A172 (cell line): Measurements from ENCODE around the gene CNKSR3. TPM values are rescaled to one million over a fixed set of nuclear protein-coding genes. Genes with fewer than 3 reads are reported as not detected.

Experiments used
- DNase-seq: peaks from one replicate; pipeline ENCODE4 v3.0.0-alpha.2; 2015; ENCODE audit warnings: low spot score
- total RNA-seq: library from RNA; depleted of rRNA; stranded (reverse); fragments of >200 nt; shearing (Covaris generic); gene quantifications from 2 replicates; pipeline ENCODE4 v1.2.3, GENCODE V29; 2014

CNKSR3 gene
- total RNA-seq, 1 experiment from 2014 or later: 1.8 TPM

- DNase-seq: peak; percentile 26
These were observed 31.1 kb downstream of the CNKSR3 start for GRCh38 chr6:154479351-154479769.

- no peak for DNase-seq
These were observed 31.8 kb downstream of the CNKSR3 start for GRCh38 chr6:154478701-154479060.

- DNase-seq: no peak
These were observed 32.3 kb downstream of the CNKSR3 start for GRCh38 chr6:154478021-154478700.

- no peak for DNase-seq
These were observed 34.0 kb downstream of the CNKSR3 start for GRCh38 chr6:154476494-154476893.

- peak; percentile 87 for DNase-seq
These were observed 35.6 kb downstream of the CNKSR3 start for GRCh38 chr6:154474648-154475428.

- DNase-seq: no peak
These were observed 37.2 kb downstream of the CNKSR3 start for GRCh38 chr6:154473324-154473723.

GRCh38 chr6:154471609-154472362, 38.7 kb downstream of the CNKSR3 start:
- no peak for DNase-seq

GRCh38 chr6:154469306-154469935, 41.1 kb downstream of the CNKSR3 start:
- DNase-seq: no peak

- DNase-seq: no peak
These were observed 41.7 kb downstream of the CNKSR3 start for GRCh38 chr6:154468760-154469159.

GRCh38 chr6:154466971-154467679, 43.4 kb downstream of the CNKSR3 start:
- no peak for DNase-seq

GRCh38 chr6:154466139-154466538, 44.3 kb downstream of the CNKSR3 start:
- DNase-seq: no peak

GRCh38 chr6:154463573-154464419, 46.7 kb downstream of the CNKSR3 start:
- no peak for DNase-seq

GRCh38 chr6:154462425-154462824, 48.1 kb downstream of the CNKSR3 start:
- DNase-seq: no peak

GRCh38 chr6:154461348-154461747, 49.1 kb downstream of the CNKSR3 start:
- no peak for DNase-seq

- peak; percentile 51 for DNase-seq
These were observed 50.0 kb downstream of the CNKSR3 start for GRCh38 chr6:154460306-154461071.

GRCh38 chr6:154459513-154459912, 51.0 kb downstream of the CNKSR3 start:
- no peak for DNase-seq

GRCh38 chr6:154458565-154459470, 51.7 kb downstream of the CNKSR3 start:
- no peak for DNase-seq

GRCh38 chr6:154457881-154458284, 52.6 kb downstream of the CNKSR3 start:
- no peak for DNase-seq
